ENCODE data around the gene SUPT16H. TPM values are rescaled to one million over a fixed set of nuclear protein-coding genes. Genes with fewer than 3 reads are reported as not detected.

The SUPT16H gene
- total and polyA plus RNA-seq, 2 experiments from 2014 or later = 61.2 to 61.7 TPM

DNA sequence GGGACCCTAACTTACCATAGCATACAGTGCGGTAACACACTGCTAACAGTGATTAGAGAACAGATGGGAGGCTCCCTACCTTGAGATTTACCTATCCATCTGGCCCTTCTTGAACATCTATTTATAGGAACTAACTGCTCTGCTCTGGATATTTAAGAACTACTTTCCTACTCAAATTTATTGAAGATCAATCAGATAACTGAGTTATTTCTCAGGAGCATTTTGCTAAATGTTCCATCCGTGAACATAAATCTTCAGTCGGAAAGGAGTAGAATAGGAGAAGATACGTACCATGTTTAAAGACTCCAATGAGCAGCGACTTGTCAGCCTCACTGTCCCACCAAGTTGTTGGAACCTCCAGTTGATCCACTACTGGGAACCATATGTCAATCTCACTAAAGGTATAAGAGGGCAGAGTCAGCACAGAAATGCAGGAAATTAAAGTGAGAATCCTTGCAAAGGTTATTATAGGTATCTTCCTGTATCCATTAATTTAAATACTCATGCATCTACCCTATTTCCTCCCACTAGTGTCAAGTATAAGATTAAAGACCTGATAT is 15.6 kb upstream of the SUPT16H start:
- DNase-seq (ENCODE audit: low read depth in 1 of 2, low spot score in 1 of 2) = no peak
- H3K27ac ChIP-seq = no peak overlapping the region
- H3K27me3 ChIP-seq = no peaks in the 10 kb centered on the region
- no peaks in the 10 kb centered on the region for H3K9me3 ChIP-seq (ENCODE audit: low read depth)
- no peaks in the 10 kb centered on the region for H3K4me1 ChIP-seq (ENCODE audit: low read depth)
- H3K36me3 ChIP-seq = peaks cover 94% of the 10 kb centered on the region
- no peak overlapping the region for H3K4me3 ChIP-seq
- TF ChIP-seq, protein P1, sequence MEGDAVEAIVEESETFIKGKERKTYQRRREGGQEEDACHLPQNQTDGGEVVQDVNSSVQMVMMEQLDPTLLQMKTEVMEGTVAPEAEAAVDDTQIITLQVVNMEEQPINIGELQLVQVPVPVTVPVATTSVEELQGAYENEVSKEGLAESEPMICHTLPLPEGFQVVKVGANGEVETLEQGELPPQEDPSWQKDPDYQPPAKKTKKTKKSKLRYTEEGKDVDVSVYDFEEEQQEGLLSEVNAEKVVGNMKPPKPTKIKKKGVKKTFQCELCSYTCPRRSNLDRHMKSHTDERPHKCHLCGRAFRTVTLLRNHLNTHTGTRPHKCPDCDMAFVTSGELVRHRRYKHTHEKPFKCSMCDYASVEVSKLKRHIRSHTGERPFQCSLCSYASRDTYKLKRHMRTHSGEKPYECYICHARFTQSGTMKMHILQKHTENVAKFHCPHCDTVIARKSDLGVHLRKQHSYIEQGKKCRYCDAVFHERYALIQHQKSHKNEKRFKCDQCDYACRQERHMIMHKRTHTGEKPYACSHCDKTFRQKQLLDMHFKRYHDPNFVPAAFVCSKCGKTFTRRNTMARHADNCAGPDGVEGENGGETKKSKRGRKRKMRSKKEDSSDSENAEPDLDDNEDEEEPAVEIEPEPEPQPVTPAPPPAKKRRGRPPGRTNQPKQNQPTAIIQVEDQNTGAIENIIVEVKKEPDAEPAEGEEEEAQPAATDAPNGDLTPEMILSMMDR (IDR thresholded peaks at IDR 0.05; ENCODE audit: low read depth, low read length) = no peak

DNA sequence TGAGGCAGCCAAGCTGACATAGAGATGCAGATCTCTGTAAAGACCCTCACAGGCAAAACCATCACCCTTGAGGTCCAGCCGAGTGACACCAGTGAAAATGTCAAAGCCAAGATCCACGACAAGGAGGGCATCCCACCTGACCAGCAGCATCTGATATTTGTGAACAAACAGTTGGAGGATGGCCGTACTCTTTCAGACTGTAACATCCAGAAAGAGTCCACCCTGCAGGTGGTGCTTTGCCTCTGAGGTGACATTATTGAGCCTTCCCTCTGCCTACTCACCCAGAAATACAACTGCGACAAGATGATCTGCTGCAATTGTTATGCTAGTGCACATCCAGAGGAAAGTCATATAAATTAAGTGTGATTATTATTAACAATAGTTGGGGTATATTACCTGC is 15.1 kb upstream of the SUPT16H start:
- Histone ChIP-seq H3K4me3 (no peak overlapping the region), H3K27ac (no peak overlapping the region), H3K36me3 (peaks cover 96% of the 10 kb centered on the region), H3K4me1 (ENCODE audit: low read depth) (no peaks in the 10 kb centered on the region), H3K9me3 (ENCODE audit: low read depth) (no peaks in the 10 kb centered on the region), H3K27me3 (no peaks in the 10 kb centered on the region)
- TF ChIP-seq, protein P1 (IDR thresholded peaks at IDR 0.05; ENCODE audit: low read depth, low read length) = no peak
- no peak for DNase-seq (ENCODE audit: low read depth in 1 of 2, low spot score in 1 of 2)

DNA sequence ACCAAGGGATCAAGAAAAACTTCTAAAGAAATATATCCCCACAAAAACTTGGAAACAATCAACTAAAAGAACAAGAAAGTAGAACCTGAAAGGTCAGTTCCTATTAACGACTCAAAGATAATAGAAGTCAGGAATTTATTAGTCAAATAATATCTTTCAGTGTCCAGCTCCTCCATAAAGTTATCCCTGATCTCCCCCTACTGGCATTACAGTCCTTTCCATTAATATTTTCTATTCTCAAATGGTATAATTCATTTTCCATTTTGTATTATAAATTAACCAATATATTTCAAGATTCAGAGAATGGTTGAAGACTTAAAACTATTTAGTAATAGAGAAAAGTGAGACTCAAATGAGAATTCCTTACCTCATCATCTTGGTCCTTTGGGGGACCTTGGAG is 11.6 kb upstream of the SUPT16H start:
- no peaks in the 10 kb centered on the region for H3K27me3 ChIP-seq
- no peaks in the 10 kb centered on the region for H3K9me3 ChIP-seq (ENCODE audit: low read depth)
- no peaks in the 10 kb centered on the region for H3K4me1 ChIP-seq (ENCODE audit: low read depth)
- TF ChIP-seq, protein P1 (IDR thresholded peaks at IDR 0.05; ENCODE audit: low read depth, low read length) = peak; percentile 7
- DNase-seq (ENCODE audit: low read depth in 1 of 2, low spot score in 1 of 2) = no peak
- H3K27ac ChIP-seq = no peak overlapping the region
- peaks cover 93% of the 10 kb centered on the region for H3K36me3 ChIP-seq
- no peak overlapping the region for H3K4me3 ChIP-seq

DNA sequence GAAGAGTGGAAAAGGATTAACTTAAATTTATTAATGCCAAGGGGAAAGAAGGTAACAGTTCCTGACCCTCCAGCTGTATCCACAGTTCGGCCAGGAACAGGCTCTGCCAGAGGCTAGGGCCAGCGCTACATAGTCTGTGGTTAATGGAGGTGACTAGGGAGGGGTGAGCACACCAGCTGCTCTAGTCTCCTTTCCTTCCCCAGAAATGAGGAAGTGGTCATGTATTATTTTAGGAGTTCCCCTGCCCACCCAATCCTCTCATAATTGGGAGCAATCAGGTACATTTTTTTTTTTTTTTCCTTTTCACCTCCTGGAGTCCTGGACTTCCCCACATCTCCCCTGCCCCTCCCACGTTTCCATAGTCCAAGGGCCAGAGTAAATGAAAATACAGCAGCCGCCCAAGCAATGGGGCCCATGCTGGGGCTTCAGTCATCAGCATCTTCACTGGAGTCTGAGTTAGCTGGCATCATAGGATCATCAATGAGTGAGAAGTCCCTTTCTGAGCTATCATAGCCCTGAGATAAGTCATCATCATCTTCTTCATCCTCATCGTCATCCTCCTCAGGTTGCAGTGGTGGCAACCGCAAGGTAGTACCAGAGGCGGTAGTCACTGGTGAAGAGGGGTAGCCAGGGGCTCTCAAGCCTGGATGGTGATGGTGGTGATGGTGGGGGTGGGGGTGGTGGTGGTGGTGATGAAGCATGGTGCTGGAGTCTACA is 1.5 kb upstream of the SUPT16H start:
- Histone ChIP-seq H3K9me3 (ENCODE audit: low read depth) (no peaks in the 10 kb centered on the region), H3K27me3 (no peaks in the 10 kb centered on the region), H3K27ac (peak overlapping the region; percentile 97), H3K36me3 (peaks cover 38% of the 10 kb centered on the region), H3K4me1 (ENCODE audit: low read depth) (peaks cover 7% of the 10 kb centered on the region), H3K4me3 (no peak overlapping the region)
- TF ChIP-seq, protein P1 (IDR thresholded peaks at IDR 0.05; ENCODE audit: low read depth, low read length) = no peak
- no peak for DNase-seq (ENCODE audit: low read depth in 1 of 2, low spot score in 1 of 2)

DNA sequence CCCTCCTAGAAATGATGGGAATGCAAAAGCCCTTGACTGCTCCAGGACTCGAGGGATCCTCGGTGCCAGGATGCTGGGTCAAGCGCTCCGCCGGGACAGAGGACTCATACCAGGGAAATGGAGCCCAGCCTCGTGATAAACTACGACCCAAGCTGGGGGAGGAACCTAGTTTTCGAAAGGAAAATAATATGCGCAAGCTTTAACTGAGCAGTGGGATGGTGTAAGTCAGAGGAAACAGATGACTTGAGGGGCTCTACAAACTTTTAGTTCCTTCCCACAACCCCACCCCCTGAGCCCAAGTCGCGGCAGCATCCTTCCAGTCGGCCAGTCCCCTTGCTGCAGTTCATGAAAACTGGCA is 654 bp upstream of the SUPT16H start:
- Histone ChIP-seq H3K36me3 (peaks cover 30% of the 10 kb centered on the region), H3K27ac (peak overlapping the region; percentile 97), H3K4me1 (ENCODE audit: low read depth) (peaks cover 7% of the 10 kb centered on the region), H3K9me3 (ENCODE audit: low read depth) (no peaks in the 10 kb centered on the region), H3K4me3 (peak overlapping the region; percentile 88), H3K27me3 (no peaks in the 10 kb centered on the region)
- DNase-seq (ENCODE audit: low read depth in 1 of 2, low spot score in 1 of 2) = no peak
- TF ChIP-seq, protein P1 (IDR thresholded peaks at IDR 0.05; ENCODE audit: low read depth, low read length) = no peak
